Stimulated activated CD8-positive, alpha-beta memory T cell treated with anti-CD3 and anti-CD28 coated beads, Interleukin-4, amount 100 ng/mL, for 48 hours (primary cell): ENCODE measurements around the gene SYPL2.
A peak's percentile ranks its signal among the peaks of the same experiment; 100 is the strongest.

Experiments used
- DNase-seq: peaks from one replicate; pipeline ENCODE4 v3.0.0-alpha.2; 2020

The SYPL2 gene

GRCh38 chr1:109493805-109494539 lies 27.6 kb downstream of the SYPL2 start, which contains the start of gene CYB561D1:
TSS of gene CYB561D1 (plus strand) at chr1:109494094. CDS start at chr1:109494140, 46 bp downstream.
- peak; percentile 92 for DNase-seq

GRCh38 chr1:109495738-109496137 lies 29.4 kb downstream of the SYPL2 start:
- DNase-seq: no peak

- DNase-seq: no peak
Observed at GRCh38 chr1:109497449-109498160, 31.3 kb downstream of the SYPL2 start.

DNA sequence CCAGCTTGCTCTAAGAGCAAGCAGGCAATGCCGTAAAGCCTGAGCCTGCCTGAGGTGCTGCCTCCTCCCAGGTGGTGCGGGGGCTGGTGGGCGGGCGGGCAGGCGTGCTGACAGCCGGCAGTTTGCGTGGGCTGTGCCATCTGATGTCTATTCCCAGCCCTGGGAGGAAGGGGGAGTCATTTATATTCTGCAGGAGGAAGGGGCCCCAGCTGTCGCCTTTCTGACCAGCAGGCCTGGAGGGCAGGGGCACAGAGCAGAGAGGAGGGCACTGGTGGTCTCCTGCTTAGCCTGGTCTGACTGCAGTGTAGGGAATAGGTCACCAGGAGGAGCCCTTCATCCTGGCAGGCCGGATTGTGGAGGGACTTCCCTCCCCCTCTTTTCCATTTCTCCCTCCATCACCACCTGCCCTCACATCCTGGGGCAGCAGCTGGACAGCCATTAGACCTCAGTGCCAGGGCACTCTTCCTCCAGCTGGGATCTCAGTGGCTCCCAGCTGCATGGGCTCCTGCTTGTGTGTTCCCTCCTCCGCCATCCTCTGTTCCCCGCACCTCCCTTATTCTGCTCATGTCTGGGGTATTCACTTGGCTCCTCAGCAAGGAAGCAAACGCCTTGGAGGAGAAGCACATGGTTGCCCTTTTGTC lies 31.9 kb downstream of the SYPL2 start:
- DNase-seq: peak; percentile 60

- no peak for DNase-seq
Observed at GRCh38 chr1:109499081-109499480, 32.7 kb downstream of the SYPL2 start.

- peak; percentile 82 for DNase-seq
Observed at GRCh38 chr1:109499661-109500536, 33.6 kb downstream of the SYPL2 start.

DNA sequence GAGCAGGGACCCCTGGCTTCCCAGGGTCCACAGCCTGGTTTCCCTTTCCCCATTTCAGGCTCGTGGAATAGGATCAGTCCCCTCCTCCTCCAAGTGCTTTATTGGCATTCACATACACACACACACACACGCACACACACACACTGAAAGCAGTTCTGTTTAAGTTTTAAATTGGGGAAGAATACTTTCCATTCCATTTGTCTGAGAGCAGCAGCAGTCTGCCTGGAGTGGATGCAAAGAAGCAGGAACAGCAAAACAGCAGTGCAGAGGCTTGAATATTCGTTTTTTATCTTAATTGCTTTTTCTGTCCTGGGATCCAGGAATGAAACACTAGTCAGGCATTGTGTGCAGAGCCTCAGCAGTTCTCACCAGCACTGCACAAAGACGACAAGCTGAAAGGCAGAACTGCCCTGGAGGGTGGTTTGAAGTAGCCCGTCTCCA lies 34.6 kb downstream of the SYPL2 start:
- DNase-seq: no peak

GRCh38 chr1:109501644-109502363 lies 35.5 kb downstream of the SYPL2 start:
- no peak for DNase-seq

DNA sequence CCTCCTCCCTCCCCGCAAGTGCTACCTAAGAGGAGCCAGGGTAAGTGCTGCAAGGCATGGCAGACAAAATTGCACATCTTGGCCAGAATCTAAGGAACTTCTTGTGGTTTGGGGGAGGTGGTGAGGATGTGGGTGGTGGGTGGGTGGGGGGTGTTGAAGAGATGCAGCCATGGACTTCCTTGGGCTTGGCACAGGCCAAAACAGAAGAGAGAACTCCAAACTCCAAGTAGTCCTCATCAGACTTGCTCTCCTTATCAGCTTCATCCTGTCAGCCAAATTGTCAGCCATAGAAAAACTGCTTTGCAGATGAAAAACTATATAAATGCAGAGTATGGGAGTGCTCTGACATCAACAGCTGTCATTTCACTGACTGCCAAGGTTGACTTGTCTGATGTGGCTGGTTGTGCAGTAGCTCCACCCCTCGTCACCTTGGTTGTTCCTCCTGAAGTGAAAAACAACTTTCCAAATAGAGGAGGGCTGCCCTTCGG lies 36.1 kb downstream of the SYPL2 start:
- DNase-seq: no peak

DNA sequence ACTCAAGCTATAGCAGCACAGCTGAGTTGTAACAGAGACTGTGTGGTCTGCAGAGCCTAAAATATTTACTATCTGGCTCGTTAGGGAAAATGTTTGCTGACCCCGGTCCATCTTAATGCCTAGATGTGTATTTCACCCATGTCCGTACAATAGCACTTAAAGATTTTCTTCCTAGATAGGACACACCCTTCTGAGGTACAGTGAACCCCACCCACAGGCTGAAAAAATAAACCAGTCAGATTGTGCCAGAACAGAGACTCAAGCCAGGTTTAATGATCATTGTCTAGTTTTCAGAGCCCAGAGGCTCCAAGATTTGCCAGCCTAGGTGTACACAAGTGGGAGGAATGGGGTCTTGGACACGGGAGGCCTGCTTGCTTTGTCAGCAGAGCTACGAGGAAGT lies 37.6 kb downstream of the SYPL2 start:
- no peak for DNase-seq

DNA sequence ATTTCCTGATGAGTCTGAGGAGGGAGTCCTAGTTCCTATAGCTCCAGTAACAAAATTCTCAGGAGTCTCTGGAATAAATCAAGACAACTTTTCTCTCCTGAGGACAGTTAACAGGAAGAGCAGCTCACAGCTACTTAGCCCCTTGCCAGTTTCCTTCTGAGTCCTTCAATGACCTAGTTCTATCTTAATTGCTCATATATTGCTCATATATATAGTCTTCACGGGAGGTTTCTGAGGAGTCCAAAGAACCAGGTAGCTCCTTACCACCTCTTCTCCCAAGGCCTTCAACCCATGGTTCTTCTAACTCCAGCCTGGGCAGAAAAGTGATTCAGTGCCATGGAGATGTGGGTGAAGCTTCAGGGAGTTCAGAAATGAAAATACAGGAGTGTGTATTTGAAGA lies 38.6 kb downstream of the SYPL2 start:
- no peak for DNase-seq

DNA sequence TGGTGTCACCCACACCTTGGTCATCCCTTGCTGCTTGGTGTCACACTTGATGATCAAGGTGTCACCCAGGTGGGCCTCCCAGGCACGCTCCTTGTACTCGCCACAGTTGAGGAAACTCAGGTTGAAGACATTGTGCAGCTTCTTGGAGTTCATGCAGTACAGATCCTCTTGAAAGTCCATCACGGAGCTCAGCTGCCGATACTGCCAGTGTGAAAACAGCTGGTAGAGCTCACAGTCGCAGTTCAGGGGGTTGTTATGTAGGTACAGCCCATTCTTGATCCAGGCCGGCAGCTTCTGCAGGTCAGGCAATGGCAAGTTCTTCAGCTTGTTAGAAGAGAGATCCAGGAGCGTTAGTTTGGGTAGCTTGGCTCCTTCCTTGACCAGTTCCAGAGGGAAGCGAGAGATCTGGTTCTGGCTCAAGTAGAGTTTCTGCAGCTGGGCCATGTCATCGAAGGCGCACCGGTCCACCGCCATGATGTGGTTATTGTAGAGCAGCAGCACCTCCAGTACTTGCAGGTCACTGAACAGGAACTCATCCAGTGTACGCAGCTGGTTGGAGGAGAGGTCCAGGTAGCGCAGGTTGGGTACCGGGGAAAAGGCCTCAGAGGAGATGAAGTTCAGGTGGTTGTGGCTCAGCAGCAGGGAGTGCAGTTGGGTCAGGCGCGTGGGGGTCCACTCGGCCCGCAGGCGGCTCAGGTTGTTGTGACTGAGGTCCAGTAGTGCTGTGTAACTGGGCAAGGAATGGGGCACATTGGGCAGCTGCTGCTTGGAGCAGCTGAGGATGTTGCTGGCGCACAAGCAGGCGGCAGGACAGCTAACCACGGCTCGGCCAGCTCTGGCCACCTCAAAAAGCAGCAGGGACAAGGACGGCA lies 41.9 kb downstream of the SYPL2 start:
- no peak for DNase-seq

DNA sequence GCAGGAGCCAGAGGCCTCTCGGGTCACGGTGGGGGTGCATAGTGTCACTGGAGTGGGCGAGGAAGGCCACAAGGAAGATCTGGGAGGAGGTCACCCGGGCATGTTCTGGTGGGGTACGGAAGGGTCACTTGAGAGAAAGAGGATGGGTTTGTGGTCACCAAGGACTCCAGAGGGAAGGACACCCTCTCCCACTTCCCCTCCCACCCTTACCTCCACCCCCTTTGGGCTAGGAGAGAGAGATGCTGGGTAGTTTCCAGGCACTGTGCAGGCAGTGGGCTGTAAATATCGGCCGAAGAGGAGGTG lies 42.5 kb downstream of the SYPL2 start:
- no peak for DNase-seq

DNA sequence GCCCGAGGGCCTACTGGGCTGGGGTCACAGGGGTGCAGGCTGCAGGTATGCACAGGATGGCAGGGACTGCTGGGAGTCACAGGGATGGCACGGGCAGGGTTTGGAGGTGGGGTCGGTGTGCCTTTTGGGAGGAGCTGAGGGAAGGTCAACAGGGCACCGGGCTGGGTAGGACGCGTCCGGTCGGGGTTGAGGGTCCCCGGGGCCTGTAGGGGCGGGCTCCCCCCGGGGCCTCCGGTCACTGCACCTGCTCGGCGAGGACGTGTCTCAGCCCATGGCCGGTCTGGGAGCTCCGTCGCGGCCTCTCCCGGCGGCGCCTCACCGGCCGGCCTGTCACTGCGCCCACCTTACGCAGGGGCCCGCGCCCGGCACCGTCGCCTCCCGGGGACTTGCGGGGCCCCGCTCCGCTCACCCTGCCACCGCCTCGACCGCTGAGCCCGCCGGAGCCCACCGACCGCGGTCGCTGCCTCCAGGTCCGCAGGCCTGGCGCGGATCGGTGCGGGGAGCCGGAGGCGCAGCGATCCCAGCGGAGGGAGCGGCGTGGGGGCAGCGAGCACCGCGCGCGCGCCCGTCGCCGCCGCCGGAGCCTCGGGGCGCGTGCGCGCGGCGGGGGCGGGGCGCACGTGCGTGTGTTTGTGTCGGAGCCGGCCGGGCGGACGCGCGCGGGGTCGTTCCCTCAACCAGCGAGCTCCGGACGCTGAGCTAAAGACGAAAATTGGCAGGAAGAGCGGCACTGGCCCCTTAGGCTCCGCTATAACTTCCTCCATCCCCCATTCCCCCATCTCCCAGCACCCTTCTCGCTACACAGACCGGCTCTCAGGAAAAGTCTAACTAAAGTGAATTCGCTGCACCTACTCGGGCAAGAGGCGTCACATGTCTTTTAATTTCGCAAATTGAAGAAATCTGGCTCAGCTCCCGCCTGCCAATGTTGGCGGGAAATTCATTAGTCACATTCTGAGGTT lies 43.1 kb downstream of the SYPL2 start, which contains the start of gene AMIGO1:
Gene AMIGO1, minus strand, starts transcription at position 552 of the 959 bp plus-strand sequence. CDS start 815 bp downstream, outside the sequence.
- DNase-seq: peak; percentile 72

DNA sequence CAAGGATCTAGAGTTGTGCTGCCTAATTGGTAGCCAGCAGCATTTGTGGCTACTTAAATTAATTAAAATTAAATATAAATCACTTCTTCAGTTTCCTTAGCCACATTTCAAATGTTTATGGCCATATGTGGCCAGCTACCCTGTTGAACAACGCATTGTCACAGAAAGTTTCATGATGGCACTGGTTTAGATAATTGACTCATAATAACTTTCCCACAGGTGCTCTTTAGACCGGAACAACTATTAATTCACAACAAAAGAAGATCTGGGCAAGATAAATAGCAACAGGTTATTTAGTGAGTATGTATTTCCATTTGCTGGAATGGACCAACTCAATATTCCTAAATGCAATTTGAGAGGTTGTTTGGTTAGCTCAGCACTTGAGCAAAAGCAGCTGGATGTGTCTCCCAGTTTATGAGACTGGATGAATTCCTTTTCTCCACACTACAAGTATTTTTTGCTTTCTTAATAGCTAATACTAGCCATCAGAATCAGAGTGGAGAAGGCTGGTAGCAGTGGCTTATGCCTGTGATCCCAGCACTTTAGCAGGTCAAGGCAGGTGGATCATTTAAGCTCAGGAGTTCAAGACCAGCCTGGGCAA lies 46.9 kb downstream of the SYPL2 start:
- DNase-seq: no peak

DNA sequence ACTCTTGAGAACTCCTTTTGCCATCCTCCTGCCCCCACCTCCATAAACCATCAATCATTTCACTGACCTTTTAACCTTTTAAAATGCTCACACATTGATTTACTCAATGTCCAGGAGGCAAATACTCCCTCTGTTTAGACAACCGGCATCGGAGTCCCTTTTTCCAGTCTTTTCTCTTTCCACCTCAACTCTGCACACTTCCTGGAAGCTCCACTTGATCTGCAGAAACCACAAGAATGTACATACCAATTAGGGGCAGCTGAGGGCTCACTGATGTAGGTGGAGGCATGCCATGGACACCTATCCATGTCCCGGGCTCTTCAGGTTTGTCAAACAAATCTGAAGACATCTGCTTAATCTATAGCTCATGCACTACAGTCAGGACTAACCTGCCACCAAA lies 48.5 kb downstream of the SYPL2 start:
- DNase-seq: no peak

DNA sequence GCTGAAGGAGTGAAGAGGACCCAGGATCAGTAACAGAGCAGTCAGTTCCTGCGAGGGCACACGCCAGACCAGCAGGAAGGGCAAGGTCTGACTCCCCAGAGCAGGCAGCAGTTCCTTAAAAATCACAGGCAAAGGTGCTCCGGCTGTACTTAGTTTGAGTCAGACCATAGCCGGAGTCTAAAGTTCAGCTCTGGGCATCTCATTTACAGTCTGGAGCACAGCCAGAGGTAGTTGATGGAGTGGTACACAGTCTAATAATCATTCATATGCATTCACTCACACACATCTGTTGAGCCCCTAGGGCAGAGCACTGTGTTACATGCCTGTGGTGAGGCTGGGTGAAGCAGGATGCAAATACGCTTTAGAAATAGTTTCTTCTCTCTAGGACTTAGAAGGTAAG lies 50.5 kb downstream of the SYPL2 start:
- DNase-seq: no peak

- DNase-seq: no peak
Observed at GRCh38 chr1:109517337-109517736, 51.0 kb downstream of the SYPL2 start.
